ENCODE measurements around the gene LEO1.
A peak's percentile ranks its signal among the peaks of the same experiment; 100 is the strongest.
"Not testable (repeated sequence)": the region's sequence is repeated elsewhere in the genome, so short reads cannot be mapped to it uniquely, and the experiment has no call there.

LEO1 gene

GRCh38 chr15:52003089-52003488, 31.5 kb upstream of the LEO1 start:
- DNase-seq: not testable (repeated sequence)

DNA sequence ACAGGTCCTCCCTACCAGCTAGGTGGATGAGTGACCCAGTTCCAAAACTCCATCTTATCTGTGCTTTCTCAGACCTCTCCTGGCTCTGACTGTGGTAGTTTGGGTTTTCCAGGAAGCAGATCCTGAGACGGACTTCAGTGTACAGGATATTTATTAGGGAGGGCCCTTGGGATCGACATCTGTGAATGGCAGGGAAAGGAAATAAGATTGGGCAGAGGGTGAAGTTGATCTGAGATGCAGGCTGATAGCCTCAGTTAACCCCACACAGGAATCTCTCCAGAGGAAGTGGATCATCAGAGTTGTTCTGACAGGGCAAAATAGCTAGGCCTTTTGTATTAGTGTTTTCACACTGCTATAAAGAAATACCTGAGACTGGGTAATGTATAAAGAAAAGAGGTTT, 30.8 kb upstream of the LEO1 start:
- no peak for DNase-seq

- no peak for DNase-seq
Observed at GRCh38 chr15:51992953-51993352, 21.4 kb upstream of the LEO1 start.

GRCh38 chr15:51991141-51991540, 19.6 kb upstream of the LEO1 start:
- DNase-seq: no peak

GRCh38 chr15:51982770-51983103, 11.2 kb upstream of the LEO1 start:
- DNase-seq: no peak

DNA sequence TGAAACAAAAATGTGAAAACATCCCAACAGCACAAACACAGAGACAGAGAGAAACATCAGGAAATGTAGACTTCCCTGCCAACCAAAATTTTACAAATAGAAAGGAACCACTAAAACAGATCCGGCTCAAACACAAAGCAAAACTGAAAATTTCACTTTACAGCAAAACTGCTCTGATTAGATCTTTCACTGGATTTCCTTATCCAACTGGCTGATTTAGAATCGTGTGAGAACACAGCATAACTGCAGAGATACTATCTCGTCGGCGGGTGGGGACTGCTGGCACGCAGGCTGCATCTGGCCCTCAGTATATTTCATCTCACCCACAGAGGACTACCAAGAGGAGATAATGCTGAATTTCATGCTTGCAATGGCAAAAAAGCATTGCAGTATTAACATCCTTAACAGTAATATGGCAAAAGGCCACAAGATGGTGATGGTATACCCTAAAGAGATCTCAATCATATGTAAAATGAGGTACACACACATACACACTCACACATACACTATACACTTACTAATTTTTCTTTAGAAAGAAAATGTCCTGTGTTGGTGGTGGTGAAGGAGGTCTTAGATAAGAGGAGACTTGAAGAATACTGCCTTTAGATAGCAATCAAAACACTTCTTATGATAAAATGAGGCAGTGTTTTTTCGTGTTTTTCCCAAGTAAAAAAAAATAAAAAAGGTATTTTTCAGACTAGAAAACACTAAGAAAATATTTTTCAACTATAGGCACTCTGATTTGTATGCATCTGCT, 10.6 kb upstream of the LEO1 start:
- DNase-seq: peak; percentile 41

- no peak for DNase-seq
Observed at GRCh38 chr15:51973775-51974174, 2.2 kb upstream of the LEO1 start.

GRCh38 chr15:51973220-51973619, 1.6 kb upstream of the LEO1 start:
- no peak for DNase-seq

GRCh38 chr15:51971032-51971374, 575 bp downstream of the LEO1 start:
- DNase-seq: no peak

- no peak for DNase-seq
Observed at GRCh38 chr15:51970132-51970817, 1.3 kb downstream of the LEO1 start.

GRCh38 chr15:51969728-51970127, 1.9 kb downstream of the LEO1 start:
- DNase-seq: no peak

DNA sequence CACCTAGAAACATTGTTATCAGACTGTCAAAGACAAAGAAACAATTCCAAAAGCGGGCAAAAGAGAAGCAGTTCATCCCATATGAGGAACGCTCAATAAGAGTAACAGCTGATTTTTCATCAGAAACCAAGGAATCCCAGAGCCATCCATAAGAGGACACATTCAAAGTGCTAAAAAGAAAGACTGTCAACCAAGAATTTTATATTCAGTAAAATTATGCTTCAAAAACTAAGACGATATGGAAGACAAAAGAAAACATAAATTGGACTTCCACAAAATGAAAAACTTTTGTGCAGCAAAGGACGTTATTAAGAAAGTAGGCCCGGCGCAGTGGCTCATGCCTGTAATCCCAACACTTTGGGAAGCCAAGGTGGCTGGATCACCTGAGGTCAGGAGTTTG, 4.0 kb downstream of the LEO1 start:
- no peak for DNase-seq

DNA sequence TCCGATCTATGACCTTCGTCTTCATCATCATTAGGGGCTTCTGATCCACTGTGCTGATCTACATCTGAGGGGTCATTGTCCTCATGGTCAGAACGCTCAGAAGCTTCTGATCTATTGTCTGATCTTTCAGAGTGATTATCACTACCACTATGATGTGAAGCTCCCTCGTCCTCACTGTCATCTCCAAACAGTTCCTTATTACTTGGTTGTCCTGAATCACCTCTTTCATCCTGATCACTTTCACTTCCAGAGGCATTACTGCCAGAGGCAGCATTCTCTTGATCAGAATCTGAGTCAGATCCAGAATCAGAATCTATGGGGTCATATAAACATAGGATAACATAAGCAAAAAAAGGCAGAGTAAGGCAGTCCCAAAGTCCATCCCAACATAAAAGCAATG, 5.4 kb downstream of the LEO1 start:
- no peak for DNase-seq

- no peak for DNase-seq
Observed at GRCh38 chr15:51965691-51966090, 5.9 kb downstream of the LEO1 start.

- no peak for DNase-seq
Observed at GRCh38 chr15:51955504-51955903, 16.1 kb downstream of the LEO1 start.

- no peak for DNase-seq
Observed at GRCh38 chr15:51952805-51953204, 18.8 kb downstream of the LEO1 start.

DNA sequence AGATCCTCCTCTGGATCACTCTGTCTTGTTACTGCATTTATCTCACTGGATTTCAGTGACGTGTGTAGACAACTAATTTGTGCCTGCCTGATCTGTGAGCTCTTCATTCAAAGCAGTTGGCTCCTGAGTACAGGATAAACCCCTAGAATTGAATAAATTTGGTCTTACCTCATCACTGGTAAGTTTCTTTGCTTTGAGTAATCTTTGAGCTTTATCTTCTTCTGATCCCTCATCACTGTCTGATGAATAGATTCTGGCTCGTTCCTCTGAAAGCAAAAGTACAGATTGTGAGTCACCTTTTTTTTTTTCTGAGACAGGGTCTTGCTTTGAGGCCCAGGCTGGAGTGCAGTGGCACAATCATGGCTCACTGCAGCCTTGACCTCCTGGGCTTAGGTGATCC, 24.5 kb downstream of the LEO1 start:
- DNase-seq: no peak

GRCh38 chr15:51939216-51939615, 32.4 kb downstream of the LEO1 start:
- DNase-seq: no peak

GRCh38 chr15:51938286-51938685, 33.3 kb downstream of the LEO1 start:
- DNase-seq: no peak

- no peak for DNase-seq
Observed at GRCh38 chr15:51936105-51936478, 35.5 kb downstream of the LEO1 start.

- DNase-seq: no peak
Observed at GRCh38 chr15:51935466-51936104, 36.0 kb downstream of the LEO1 start.

DNA sequence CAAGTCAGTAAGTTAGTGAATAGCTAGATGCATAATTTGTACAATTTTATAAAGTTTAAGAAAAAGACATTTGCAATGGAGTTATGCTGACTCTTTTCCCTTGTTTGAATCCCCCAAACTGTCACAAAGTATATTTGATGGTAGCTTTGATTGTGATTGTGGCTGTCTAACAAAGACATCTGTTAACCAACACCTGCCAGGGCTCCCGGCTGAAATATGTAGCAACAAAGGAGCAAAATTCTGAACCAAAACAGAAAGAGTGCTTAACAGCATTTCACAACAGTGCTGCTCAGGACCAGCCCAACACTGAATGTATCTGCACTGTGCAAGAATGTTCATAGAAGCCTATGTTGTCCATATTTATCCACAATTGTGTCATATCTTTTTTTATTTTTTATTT, 39.4 kb downstream of the LEO1 start:
- no peak for DNase-seq

DNA sequence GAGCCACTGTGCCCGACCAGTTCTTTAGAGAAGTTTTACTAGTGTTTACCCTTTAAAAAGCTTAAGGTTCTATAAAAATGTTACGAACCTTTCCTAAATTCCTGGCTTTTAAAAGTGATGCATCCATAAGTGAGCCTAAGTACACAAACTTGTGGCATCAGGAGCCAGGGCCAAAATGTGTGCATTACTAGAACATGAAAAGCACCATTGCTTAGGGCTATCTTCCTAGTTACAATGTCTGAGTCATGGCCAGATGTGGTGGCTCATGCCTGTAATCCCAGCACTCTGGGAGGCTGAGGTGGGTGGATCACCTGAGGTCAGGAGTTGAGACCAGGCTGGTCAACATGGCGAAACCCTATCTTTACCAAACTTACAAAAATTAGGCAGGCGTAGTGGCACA, 39.9 kb downstream of the LEO1 start:
- DNase-seq: no peak

DNA sequence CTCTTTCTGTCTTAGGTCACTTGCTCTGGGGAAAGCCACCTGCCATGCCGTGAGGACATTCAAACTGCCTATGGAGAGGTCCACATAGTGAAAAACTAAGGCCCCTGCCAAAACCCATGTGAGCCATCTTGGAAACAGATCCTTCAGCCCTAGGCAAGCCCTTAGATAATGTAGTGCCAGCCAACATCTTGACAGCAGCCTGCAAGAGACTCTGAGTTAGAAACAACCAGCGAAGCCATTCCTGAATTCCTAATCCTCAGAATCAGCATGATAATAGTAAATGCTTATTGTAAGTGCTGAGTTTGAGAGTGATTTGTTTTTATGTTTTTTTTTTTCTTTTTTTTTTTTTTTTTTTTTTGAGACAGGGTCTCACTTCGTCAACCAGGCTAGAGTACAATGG, 40.6 kb downstream of the LEO1 start:
- no peak for DNase-seq

DNA sequence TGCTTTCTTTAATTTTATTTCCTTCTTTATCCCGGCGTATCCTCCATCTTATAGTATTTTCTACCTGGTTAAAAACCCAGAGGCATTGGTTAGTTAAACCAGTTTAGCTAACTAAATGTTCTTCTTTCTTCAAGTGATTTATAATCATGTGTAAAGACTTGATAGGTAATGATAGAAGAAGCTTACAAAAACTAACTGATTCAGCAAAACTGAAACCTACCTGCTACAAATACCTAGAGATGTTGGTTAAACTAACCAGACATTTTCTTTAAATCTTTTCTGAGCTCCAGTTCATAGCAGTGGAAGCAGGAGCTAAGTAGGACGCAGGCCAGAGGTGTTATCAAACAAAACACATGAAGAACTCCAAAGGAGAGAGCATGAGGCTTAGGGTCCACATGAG, 44.8 kb downstream of the LEO1 start:
- no peak for DNase-seq

Measured in activated T-cell treated with anti-CD3 and anti-CD28 coated beads, Interleukin-2, amount 50 U/mL, for 1 hour (primary cell).